HCT116 (cell line): Measurements from ENCODE around the gene ASRGL1. TPM values are rescaled to one million over a fixed set of nuclear protein-coding genes. Genes with fewer than 3 reads are reported as not detected.

Source experiments
- ATAC-seq: fragments of 200-7000 bp; cut with Tn5 transposase; 2 replicates; pipeline ENCODE4 v1.9.1; 2020; ENCODE audit warnings: mild to moderate bottlenecking, moderate library complexity
- BruUV-seq: library from RNA; stranded (reverse); fragments of 400-500 nt; replicated peaks from 2 replicates; lab custom pipeline; 2021; lab: Mats Ljungman, UMichigan
- CTCF ChIA-PET: fragments of 300-600 bp; sonication (Branson Sonifier 250); formaldehyde crosslinking; loops from one replicate; lab custom pipeline; 2021; ENCODE audit warnings: antibody characterized with exemption; lab: Charles Lee
- POLR2A ChIA-PET: fragments of 300-600, 350-600 bp; sonication (Branson Sonifier 250); formaldehyde crosslinking; loops from one replicate; lab custom pipeline; 2021; ENCODE audit warnings: antibody characterized with exemption; lab: Charles Lee
- RAD21 ChIA-PET, 2 experiments: fragments of 300-600 bp; sonication (Branson Sonifier 250); formaldehyde crosslinking; loops; one replicate each; lab custom pipeline; 2023; ENCODE audit warnings: low total read pairs in 2 of 2; ENCODE audit not compliant: uncharacterized antibody in 2 of 2, unreplicated experiment in 2 of 2, low non-redundant PET in 1 of 2; lab: Charles Lee
- DNase-seq: peaks from one replicate; pipeline ENCODE4 v3.0.0-alpha.2; 2010; ENCODE audit warnings: low read depth, low spot score
- H2AFZ ChIP-seq: fragments of 200-600 bp; shearing (Covaris generic), sonication (generic); 2 replicates; pipeline ENCODE4 v1.6.1; 2017; ENCODE audit warnings: low read depth, mixed run types, mixed read lengths, antibody characterized with exemption, low read length; ENCODE audit not compliant: poor library complexity, severe bottlenecking
- H3K27ac ChIP-seq: 2 replicates; pipeline ENCODE4 v1.5.1; 2012; ENCODE audit warnings: low read depth, low read length
- H3K27me3 ChIP-seq: fragments of 200-600 bp; sonication (generic); 2 replicates; pipeline ENCODE4 v1.6.1; 2016; ENCODE audit warnings: mixed run types, low read length, mixed read lengths; ENCODE audit not compliant: insufficient read depth
- H3K36me3 ChIP-seq, 2 experiments: fragments of 200-500 bp in 1 of 2; fragments of 200-600 bp in 1 of 2; sonication (Bioruptor generic) in 1 of 2; sonication (generic) in 1 of 2; 2 replicates each; pipeline versions ENCODE4 v1.5.1 to v1.6.1; 2014 to 2016; ENCODE audit warnings: low read length in 2 of 2, inconsistent platforms in 1 of 2, mixed read lengths in 1 of 2, mixed run types in 1 of 2; ENCODE audit not compliant: insufficient read depth in 2 of 2, control insufficient read depth in 1 of 2
- H3K4me1 ChIP-seq, 2 experiments: fragments of 200-600 bp in 1 of 2; sonication (generic) in 1 of 2; 2 replicates each; pipeline versions ENCODE4 v1.5.1 to v1.6.1; 2012 to 2017; ENCODE audit warnings: low read length in 2 of 2, inconsistent platforms in 1 of 2, mild to moderate bottlenecking in 1 of 2, mixed read lengths in 1 of 2, mixed run types in 1 of 2, moderate library complexity in 1 of 2; ENCODE audit not compliant: insufficient read depth in 2 of 2, control insufficient read depth in 1 of 2
- H3K4me2 ChIP-seq: fragments of 200-600 bp; sonication (generic); 2 replicates; pipeline ENCODE4 v1.6.1; 2017; ENCODE audit warnings: mixed run types, low read length, mixed read lengths
- H3K4me3 ChIP-seq, 2 experiments: fragments of 200-600 bp in 1 of 2; sonication (generic) in 1 of 2; replicated peaks in 1 of 2; 2 replicates each; pipeline ENCODE4 v1.5.1; 2011 to 2016; ENCODE audit warnings: low read length in 2 of 2, control low read depth in 1 of 2, low read depth in 1 of 2, mild to moderate bottlenecking in 1 of 2, mixed read lengths in 1 of 2, mixed run types in 1 of 2
- H3K79me2 ChIP-seq: fragments of 200-600 bp; sonication (generic); 2 replicates; pipeline ENCODE4 v1.6.1; 2017; ENCODE audit warnings: mild to moderate bottlenecking, mixed run types, low read length, moderate library complexity, mixed read lengths; ENCODE audit not compliant: insufficient read depth
- H3K9ac ChIP-seq: fragments of 200-600 bp; sonication (generic); 2 replicates; pipeline ENCODE4 v1.6.1; 2016; ENCODE audit warnings: low read length, mixed read lengths
- H3K9me2 ChIP-seq: fragments of 200-600 bp; sonication (generic), shearing (Covaris generic); 2 replicates; pipeline ENCODE4 v1.6.1; 2017; ENCODE audit warnings: mixed run types, mild to moderate bottlenecking, moderate library complexity; ENCODE audit not compliant: insufficient read depth
- H3K9me3 ChIP-seq, 2 experiments: fragments of 200-500 bp in 1 of 2; fragments of 200-600 bp in 1 of 2; sonication (Bioruptor generic) in 1 of 2; sonication (generic) in 1 of 2; 2 replicates each; pipeline ENCODE4 v1.6.1; 2014 to 2017; ENCODE audit warnings: low read length in 2 of 2, mixed read lengths in 2 of 2, inconsistent platforms in 1 of 2, low read depth in 1 of 2, mild to moderate bottlenecking in 1 of 2, mixed run types in 1 of 2, moderate library complexity in 1 of 2; ENCODE audit not compliant: control insufficient read depth in 1 of 2, insufficient read depth in 1 of 2
- H4K20me1 ChIP-seq: fragments of 200-600 bp; sonication (generic), shearing (Covaris generic); 2 replicates; pipeline ENCODE4 v1.6.1; 2017; ENCODE audit warnings: mixed run types, mild to moderate bottlenecking, moderate library complexity; ENCODE audit not compliant: insufficient read depth
- CBX3 ChIP-seq: IDR thresholded peaks from 2 replicates; pipeline ENCODE4 v1.6.1; 2012; ENCODE audit warnings: low read depth
- CEBPB ChIP-seq: IDR thresholded peaks from 2 replicates; pipeline ENCODE4 v1.6.1; 2012; ENCODE audit warnings: low read depth
- EGR1 ChIP-seq: IDR thresholded peaks from 2 replicates; pipeline ENCODE4 v1.6.1; 2012; ENCODE audit warnings: low read depth
- ELF1 ChIP-seq: IDR thresholded peaks from 2 replicates; pipeline ENCODE4 v1.6.1; 2012; ENCODE audit warnings: low read depth, borderline replicate concordance
- EZH2 ChIP-seq: fragments of 200-600 bp; sonication (generic); IDR thresholded peaks from 2 replicates; pipeline ENCODE4 v1.6.1; 2017; ENCODE audit warnings: antibody characterized with exemption, mixed run types
- FOSL1 ChIP-seq: IDR thresholded peaks from 2 replicates; pipeline ENCODE4 v1.6.1; 2012; ENCODE audit warnings: low read depth
- JUND ChIP-seq: IDR thresholded peaks from 2 replicates; pipeline ENCODE4 v1.6.1; 2012
- SIN3A ChIP-seq: IDR thresholded peaks from 2 replicates; pipeline ENCODE4 v1.6.1; 2012; ENCODE audit warnings: low read depth
- SRF ChIP-seq: IDR thresholded peaks from 2 replicates; pipeline ENCODE4 v1.6.1; 2012; ENCODE audit warnings: low read depth
- YY1 ChIP-seq: IDR thresholded peaks from 2 replicates; pipeline ENCODE4 v1.6.1; 2011; ENCODE audit warnings: low read length, low read depth, moderate library complexity, mild to moderate bottlenecking; ENCODE audit not compliant: insufficient replicate concordance; ENCODE audit errors: extremely low read depth
- ZBTB33 ChIP-seq: IDR thresholded peaks from 2 replicates; pipeline ENCODE4 v1.6.1; 2011; ENCODE audit warnings: mild to moderate bottlenecking, low read length, moderate library complexity; ENCODE audit not compliant: insufficient replicate concordance; ENCODE audit errors: extremely low read depth
- ZFX ChIP-seq: fragments of 450-650 bp; IDR thresholded peaks from 2 replicates; pipeline ENCODE4 v1.6.1; 2017
- intact Hi-C: fragments of 100-400 bp; cut with micrococcal nuclease; formaldehyde crosslinking; loops from 2 replicates; pipeline ENCODE4 v1.10.0; 2022
- total RNA-seq: library from RNA; stranded (reverse); gene quantifications from one replicate; pipeline ENCODE4 v1.2.1, GENCODE V29; 2021; ENCODE audit not compliant: unreplicated experiment
- TF ChIP-seq, protein P1 (sequence below), 3 experiments: fragments of 200-600 bp in 1 of 3; sonication (generic) in 1 of 3; IDR thresholded peaks in 2 of 3; conservative IDR thresholded peaks in 1 of 3; 2 replicates each; pipeline ENCODE4 v1.5.1; 2012 to 2017; ENCODE audit warnings: low read depth in 2 of 3, low read length in 2 of 3, antibody characterized with exemption in 1 of 3, borderline replicate concordance in 1 of 3, control low read depth in 1 of 3, mild to moderate bottlenecking in 1 of 3, mixed read lengths in 1 of 3, mixed run types in 1 of 3, moderate library complexity in 1 of 3; ENCODE audit not compliant: insufficient read depth in 1 of 3
- TF ChIP-seq, protein P2 (sequence below): IDR thresholded peaks from 2 replicates; pipeline ENCODE4 v1.6.1; 2012; ENCODE audit warnings: low read depth

Gene ASRGL1
- total RNA-seq, 1 experiment from 2014 or later: 27.6 TPM

DNA sequence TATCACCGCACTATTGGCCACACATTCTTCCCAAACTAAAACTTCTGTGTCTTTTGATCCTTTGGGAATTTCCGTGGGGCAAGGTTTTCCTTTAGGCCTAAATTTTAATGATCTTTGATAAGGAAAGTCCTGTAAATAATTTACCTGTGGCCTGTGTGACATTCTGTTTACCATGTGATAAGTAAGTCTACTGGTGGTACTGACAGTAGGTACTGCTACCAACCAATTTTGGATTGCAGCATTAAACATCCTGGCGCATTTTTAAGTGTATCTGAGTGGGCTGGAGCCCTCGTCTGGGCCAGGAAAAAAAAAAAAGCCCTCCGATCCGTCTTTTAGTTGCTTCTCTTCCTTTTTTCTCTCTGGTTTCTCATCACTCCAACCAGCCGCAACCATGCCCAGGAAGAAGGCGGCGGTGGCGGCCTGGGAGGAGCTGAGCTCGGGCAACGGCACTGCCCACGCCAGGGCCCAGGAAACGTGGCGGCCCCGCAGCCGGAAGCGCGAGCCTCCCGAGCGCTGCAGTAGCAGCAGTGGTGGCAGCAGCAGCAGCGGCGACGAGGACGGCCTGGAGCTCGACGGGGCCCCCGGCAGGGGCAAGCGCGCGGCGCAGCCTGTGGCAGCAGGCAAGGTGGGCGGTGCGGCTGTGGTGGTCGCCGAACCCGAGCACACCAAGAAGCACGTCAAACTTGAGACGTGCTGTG, 33.6 kb downstream of the ASRGL1 start:
- no peak overlapping the region for H3K4me3 ChIP-seq
- H3K9me3 ChIP-seq: no peaks in the 10 kb centered on the region
- ChIA-PET CTCF (no interaction called here), POLR2A (no interaction called here), RAD21 (no interaction called here)
- H4K20me1 ChIP-seq: no peaks in the 10 kb centered on the region
- ATAC-seq (no peak), DNase-seq (no peak)
- H3K4me1 ChIP-seq: no peaks in the 10 kb centered on the region
- H3K9ac ChIP-seq: no peak overlapping the region
- H3K27me3 ChIP-seq: no peaks in the 10 kb centered on the region
- no peak overlapping the region for H3K4me2 ChIP-seq
- no TSS peak for BruUV-seq
- H3K36me3 ChIP-seq: no peaks in the 10 kb centered on the region
- intact Hi-C loops: no loop called here
- no peak overlapping the region for H2AFZ ChIP-seq
- H3K27ac ChIP-seq: no peak overlapping the region
- no peaks in the 10 kb centered on the region for H3K9me2 ChIP-seq
- TF ChIP-seq, protein P1, sequence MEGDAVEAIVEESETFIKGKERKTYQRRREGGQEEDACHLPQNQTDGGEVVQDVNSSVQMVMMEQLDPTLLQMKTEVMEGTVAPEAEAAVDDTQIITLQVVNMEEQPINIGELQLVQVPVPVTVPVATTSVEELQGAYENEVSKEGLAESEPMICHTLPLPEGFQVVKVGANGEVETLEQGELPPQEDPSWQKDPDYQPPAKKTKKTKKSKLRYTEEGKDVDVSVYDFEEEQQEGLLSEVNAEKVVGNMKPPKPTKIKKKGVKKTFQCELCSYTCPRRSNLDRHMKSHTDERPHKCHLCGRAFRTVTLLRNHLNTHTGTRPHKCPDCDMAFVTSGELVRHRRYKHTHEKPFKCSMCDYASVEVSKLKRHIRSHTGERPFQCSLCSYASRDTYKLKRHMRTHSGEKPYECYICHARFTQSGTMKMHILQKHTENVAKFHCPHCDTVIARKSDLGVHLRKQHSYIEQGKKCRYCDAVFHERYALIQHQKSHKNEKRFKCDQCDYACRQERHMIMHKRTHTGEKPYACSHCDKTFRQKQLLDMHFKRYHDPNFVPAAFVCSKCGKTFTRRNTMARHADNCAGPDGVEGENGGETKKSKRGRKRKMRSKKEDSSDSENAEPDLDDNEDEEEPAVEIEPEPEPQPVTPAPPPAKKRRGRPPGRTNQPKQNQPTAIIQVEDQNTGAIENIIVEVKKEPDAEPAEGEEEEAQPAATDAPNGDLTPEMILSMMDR (IDR thresholded peaks at IDR 0.05 in 2 of 3, conservative IDR thresholded peaks at IDR 0.05 in 1 of 3; ENCODE audit: borderline replicate concordance in 1 of 3, insufficient read depth in 1 of 3, low read depth in 2 of 3, low read length in 2 of 3): no peak
- TF ChIP-seq EZH2 (no peak), ZFX (no peak), EGR1 (no peak), SIN3A (no peak), CBX3 (no peak), JUND (no peak), CEBPB (no peak), SRF (no peak), ZBTB33 (no peak), FOSL1 (no peak), YY1 (no peak), ELF1 (no peak)
- TF ChIP-seq, protein P2, sequence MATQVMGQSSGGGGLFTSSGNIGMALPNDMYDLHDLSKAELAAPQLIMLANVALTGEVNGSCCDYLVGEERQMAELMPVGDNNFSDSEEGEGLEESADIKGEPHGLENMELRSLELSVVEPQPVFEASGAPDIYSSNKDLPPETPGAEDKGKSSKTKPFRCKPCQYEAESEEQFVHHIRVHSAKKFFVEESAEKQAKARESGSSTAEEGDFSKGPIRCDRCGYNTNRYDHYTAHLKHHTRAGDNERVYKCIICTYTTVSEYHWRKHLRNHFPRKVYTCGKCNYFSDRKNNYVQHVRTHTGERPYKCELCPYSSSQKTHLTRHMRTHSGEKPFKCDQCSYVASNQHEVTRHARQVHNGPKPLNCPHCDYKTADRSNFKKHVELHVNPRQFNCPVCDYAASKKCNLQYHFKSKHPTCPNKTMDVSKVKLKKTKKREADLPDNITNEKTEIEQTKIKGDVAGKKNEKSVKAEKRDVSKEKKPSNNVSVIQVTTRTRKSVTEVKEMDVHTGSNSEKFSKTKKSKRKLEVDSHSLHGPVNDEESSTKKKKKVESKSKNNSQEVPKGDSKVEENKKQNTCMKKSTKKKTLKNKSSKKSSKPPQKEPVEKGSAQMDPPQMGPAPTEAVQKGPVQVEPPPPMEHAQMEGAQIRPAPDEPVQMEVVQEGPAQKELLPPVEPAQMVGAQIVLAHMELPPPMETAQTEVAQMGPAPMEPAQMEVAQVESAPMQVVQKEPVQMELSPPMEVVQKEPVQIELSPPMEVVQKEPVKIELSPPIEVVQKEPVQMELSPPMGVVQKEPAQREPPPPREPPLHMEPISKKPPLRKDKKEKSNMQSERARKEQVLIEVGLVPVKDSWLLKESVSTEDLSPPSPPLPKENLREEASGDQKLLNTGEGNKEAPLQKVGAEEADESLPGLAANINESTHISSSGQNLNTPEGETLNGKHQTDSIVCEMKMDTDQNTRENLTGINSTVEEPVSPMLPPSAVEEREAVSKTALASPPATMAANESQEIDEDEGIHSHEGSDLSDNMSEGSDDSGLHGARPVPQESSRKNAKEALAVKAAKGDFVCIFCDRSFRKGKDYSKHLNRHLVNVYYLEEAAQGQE: no peak
- H3K79me2 ChIP-seq: no peaks in the 10 kb centered on the region
